ENCODE data around the gene IRX6. TPM values are rescaled to one million over a fixed set of nuclear protein-coding genes. Genes with fewer than 3 reads are reported as not detected.

Gene IRX6
- total RNA-seq, 6 donors from 2014 or later, result 2.1 to 10.3 (median 4.3) TPM

DNA sequence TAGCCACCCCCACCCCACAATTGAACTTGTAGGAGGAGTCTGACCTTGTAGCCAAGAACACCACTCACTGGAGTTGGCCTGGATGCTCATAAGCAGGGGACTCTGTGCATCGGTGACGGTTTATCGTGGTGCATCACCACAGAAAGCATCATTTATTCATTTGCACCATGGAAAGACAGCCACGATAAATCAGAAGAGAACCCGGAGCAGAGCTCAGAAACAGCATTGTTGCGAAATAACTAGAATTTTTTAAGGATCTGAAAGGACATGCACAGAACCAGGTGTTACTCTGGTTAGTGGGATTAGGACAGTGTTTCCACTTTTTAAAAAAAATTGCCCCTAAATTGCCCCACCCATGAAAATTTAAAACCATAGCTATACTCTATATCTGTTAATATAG, 44.4 kb upstream of the IRX6 start:
- no peaks in the 10 kb centered on the region for H3K36me3 ChIP-seq
- no peaks in the 10 kb centered on the region for H3K27me3 ChIP-seq
- WGBS, 2 donors, result 73 to 86% methylated on average over 6 of the region's 6 CpGs
- no peak for DNase-seq
- no peak overlapping the region for H3K4me3 ChIP-seq
- TF ChIP-seq POLR2A (IDR thresholded peaks at IDR 0.05) (no peak), POLR2AphosphoS5 (IDR thresholded peaks at IDR 0.05) (no peak), EP300 (IDR thresholded peaks at IDR 0.05) (no peak)
- TF ChIP-seq, protein P1, sequence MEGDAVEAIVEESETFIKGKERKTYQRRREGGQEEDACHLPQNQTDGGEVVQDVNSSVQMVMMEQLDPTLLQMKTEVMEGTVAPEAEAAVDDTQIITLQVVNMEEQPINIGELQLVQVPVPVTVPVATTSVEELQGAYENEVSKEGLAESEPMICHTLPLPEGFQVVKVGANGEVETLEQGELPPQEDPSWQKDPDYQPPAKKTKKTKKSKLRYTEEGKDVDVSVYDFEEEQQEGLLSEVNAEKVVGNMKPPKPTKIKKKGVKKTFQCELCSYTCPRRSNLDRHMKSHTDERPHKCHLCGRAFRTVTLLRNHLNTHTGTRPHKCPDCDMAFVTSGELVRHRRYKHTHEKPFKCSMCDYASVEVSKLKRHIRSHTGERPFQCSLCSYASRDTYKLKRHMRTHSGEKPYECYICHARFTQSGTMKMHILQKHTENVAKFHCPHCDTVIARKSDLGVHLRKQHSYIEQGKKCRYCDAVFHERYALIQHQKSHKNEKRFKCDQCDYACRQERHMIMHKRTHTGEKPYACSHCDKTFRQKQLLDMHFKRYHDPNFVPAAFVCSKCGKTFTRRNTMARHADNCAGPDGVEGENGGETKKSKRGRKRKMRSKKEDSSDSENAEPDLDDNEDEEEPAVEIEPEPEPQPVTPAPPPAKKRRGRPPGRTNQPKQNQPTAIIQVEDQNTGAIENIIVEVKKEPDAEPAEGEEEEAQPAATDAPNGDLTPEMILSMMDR (IDR thresholded peaks at IDR 0.05), result no peak
- no peak overlapping the region for H3K27ac ChIP-seq
- no peaks in the 10 kb centered on the region for H3K4me1 ChIP-seq
- H3K9me3 ChIP-seq, result no peaks in the 10 kb centered on the region
- ATAC-seq (ENCODE audit: low FRiP score in 2 of 2), result no peak

DNA sequence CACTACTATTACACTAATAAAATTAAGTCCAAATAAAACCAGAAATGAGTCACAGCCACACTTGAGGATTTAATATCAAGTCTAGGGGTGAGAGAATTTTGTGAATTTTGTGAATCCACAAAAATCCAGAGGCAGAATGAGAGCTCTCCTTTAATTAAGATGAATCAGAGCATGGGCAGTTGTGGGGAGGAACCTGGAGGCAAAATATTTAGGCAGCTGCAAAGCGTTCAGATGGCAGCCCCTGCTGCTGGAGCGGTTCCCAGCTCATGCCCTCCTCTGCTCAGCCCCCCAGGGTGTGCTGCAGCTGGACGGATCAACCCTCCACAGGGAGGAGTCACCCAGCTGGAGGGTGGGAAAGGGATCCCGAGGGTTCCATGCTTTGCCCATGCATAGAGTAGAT, 43.4 kb upstream of the IRX6 start:
- DNase-seq, result peak in 1 of 2 donors; percentile 10
- Histone ChIP-seq H3K36me3 (no peaks in the 10 kb centered on the region), H3K4me3 (no peak overlapping the region), H3K27ac (no peak overlapping the region), H3K4me1 (no peaks in the 10 kb centered on the region), H3K9me3 (no peaks in the 10 kb centered on the region), H3K27me3 (no peaks in the 10 kb centered on the region)
- no peak for ATAC-seq (ENCODE audit: low FRiP score in 2 of 2)
- 51% methylated on average over 4 of the region's 4 CpGs for WGBS, 2 donors
- TF ChIP-seq POLR2A (IDR thresholded peaks at IDR 0.05) (no peak), POLR2AphosphoS5 (IDR thresholded peaks at IDR 0.05) (no peak), EP300 (IDR thresholded peaks at IDR 0.05) (no peak)
- TF ChIP-seq, protein P1 (IDR thresholded peaks at IDR 0.05), result no peak

DNA sequence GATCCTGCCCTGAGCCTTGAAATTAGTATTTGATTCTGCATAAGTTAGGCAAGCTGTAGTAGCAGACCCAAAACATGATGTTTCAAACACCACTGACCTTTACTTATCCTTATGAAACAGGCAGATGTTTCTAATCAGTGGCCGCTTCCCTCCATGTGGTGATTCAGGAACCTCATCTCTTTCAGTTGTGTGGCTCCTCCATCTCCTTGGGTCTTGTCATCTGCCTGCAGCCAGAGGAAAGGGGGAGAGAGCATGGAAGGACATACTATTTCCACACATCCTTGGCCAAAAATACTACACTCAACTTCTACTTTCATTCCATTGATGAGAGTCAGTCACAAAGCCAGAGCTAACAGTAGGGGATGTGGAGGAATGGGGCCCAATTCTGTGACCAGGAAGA, 41.6 kb upstream of the IRX6 start:
- WGBS, 2 donors, result 44 to 47% methylated on average over 1 of the region's 1 CpG
- Histone ChIP-seq H3K4me1 (no peaks in the 10 kb centered on the region), H3K4me3 (no peak overlapping the region), H3K27ac (no peak overlapping the region), H3K27me3 (no peaks in the 10 kb centered on the region), H3K9me3 (peaks cover 0 to 2% (median under 1%) of the 10 kb centered on the region in 4 donors), H3K36me3 (no peaks in the 10 kb centered on the region)
- DNase-seq (no peak), ATAC-seq (ENCODE audit: low FRiP score in 2 of 2) (no peak)
- TF ChIP-seq POLR2AphosphoS5 (IDR thresholded peaks at IDR 0.05), result no peak
- no peak for TF ChIP-seq EP300 (IDR thresholded peaks at IDR 0.05)
- TF ChIP-seq, protein P1 (IDR thresholded peaks at IDR 0.05), result no peak

DNA sequence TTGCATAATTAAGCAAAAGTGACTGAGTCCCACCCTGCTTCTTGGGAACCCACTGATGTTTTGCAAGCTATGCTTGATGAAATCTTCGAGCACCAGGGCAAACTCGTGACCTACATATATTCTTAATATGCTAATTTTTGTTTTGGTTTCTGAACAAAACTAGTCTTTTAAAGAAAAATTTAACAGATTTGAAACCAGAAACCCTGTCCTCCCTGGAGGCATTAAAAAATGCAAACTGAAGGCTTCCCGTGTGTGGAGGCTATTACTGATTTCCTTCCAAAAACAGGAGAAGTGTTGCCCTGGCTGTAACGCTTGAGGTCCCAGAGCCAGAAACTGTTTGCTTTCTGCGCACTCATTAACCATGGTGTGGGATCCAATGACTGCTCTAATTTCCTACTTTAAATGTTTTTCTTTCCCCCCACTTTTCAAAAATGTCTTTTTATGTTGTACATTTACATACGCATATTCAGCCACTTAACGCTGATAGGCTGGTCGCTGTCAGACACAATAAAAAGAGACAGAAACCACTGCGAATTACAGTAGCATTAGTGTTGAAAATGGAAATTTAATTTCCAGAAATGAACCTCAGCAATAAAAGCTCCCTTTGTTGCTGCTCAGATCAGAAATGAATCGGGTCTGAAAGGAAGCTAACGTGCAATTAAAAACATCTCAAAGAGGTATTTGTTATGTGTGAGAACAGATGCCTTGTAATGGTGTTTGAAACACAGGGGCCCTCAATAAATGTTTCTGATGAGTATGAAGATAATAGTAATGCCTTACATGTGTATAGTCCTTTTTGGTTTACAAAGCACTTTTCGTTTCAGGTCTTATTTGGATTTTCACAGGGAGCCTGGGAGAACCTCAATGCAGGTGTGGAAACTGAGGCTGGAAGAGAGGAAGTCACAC, 39.9 kb upstream of the IRX6 start:
- no peak for TF ChIP-seq POLR2A (IDR thresholded peaks at IDR 0.05)
- TF ChIP-seq POLR2AphosphoS5 (IDR thresholded peaks at IDR 0.05), result no peak
- TF ChIP-seq, protein P1 (IDR thresholded peaks at IDR 0.05), result no peak
- TF ChIP-seq EP300 (IDR thresholded peaks at IDR 0.05), result no peak
- DNase-seq, result no peak
- Histone ChIP-seq H3K9me3 (peaks cover 0 to 9% (median 6%) of the 10 kb centered on the region in 4 donors), H3K27ac (no peak overlapping the region), H3K4me1 (no peaks in the 10 kb centered on the region), H3K4me3 (peak overlapping the region in 1 of 4 donors; percentile 15), H3K27me3 (no peaks in the 10 kb centered on the region), H3K36me3 (no peaks in the 10 kb centered on the region)
- ATAC-seq (ENCODE audit: low FRiP score in 2 of 2), result no peak
- WGBS, 2 donors, result 51 to 53% methylated on average over 12 of the region's 12 CpGs

DNA sequence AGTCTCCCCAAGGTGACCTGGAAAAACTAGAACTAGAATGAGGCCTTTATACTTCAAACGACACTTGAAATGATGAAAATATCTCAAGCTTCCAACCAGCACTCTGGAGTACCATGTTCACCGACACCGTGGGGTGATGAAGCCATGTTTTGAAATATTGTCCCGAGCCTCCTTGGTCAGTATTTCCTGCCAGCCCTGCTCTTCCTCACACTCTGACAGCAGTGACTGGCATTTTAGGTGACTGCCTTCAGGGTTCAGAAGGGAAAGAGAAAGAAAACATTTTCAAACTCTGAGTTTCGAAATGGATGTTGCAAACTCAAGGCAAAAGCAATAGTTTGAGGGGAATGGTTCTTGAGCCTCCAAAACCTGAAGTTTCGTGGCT, 39.3 kb upstream of the IRX6 start:
- peaks cover 0 to 9% (median 6%) of the 10 kb centered on the region in 4 donors for H3K9me3 ChIP-seq
- no peaks in the 10 kb centered on the region for H3K36me3 ChIP-seq
- no peak for TF ChIP-seq POLR2A (IDR thresholded peaks at IDR 0.05)
- 52 to 68% methylated on average over 6 of the region's 6 CpGs for WGBS, 2 donors
- no peaks in the 10 kb centered on the region for H3K4me1 ChIP-seq
- no peaks in the 10 kb centered on the region for H3K27me3 ChIP-seq
- H3K27ac ChIP-seq, result no peak overlapping the region
- ATAC-seq (ENCODE audit: low FRiP score in 2 of 2) (no peak), DNase-seq (no peak)
- H3K4me3 ChIP-seq, result no peak overlapping the region
